ENCODE data around the gene METTL26.

- no peak for TF ChIP-seq NFE2L2 (conservative IDR thresholded peaks at IDR 0.05; ENCODE audit: low read length)
- TF ChIP-seq CHD2 (IDR thresholded peaks at IDR 0.05; ENCODE audit: low read length, partially characterized antibody) = no peak
- TF ChIP-seq CTCF (IDR thresholded peaks at IDR 0.05) = no peak
- no peak for TF ChIP-seq PHF8 (IDR thresholded peaks at IDR 0.05; ENCODE audit: borderline replicate concordance, low read depth)
- TF ChIP-seq TFCP2L1 (CRISPR knock-in tag; IDR thresholded peaks at IDR 0.05) = no peak
- TF ChIP-seq JUN (IDR thresholded peaks at IDR 0.05) = no peak
- TF ChIP-seq MAX (IDR thresholded peaks at IDR 0.05) = no peak
- no peak for TF ChIP-seq REST (IDR thresholded peaks at IDR 0.05)
- no peak for TF ChIP-seq USF2 (IDR thresholded peaks at IDR 0.05)
These were observed 22.8 kb upstream of the METTL26 start for GRCh38 chr16:658679-659571.

Data from A549 (cell line).